ENCODE data around the gene ARHGAP1.

DNA sequence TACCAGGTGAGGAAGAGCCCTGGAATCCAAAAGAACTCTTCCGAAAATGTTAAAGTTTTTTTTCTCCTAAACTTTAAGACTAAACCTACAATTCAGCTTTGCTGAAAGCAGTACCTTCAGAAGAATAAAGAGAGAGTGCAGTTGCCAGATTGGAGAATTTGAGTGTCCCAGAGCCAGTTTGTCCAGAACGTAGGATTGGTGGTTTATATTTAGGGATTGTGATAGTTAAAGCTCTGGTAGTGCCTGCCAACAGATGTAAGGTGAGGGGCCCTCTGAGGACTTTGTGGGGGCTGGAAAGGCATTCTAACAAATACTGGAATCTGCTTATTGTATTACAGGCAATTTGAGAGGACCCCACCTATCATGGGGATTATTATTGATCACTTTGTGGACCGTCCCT is 43.2 kb downstream of the ARHGAP1 start:
- TF ChIP-seq, protein P1, sequence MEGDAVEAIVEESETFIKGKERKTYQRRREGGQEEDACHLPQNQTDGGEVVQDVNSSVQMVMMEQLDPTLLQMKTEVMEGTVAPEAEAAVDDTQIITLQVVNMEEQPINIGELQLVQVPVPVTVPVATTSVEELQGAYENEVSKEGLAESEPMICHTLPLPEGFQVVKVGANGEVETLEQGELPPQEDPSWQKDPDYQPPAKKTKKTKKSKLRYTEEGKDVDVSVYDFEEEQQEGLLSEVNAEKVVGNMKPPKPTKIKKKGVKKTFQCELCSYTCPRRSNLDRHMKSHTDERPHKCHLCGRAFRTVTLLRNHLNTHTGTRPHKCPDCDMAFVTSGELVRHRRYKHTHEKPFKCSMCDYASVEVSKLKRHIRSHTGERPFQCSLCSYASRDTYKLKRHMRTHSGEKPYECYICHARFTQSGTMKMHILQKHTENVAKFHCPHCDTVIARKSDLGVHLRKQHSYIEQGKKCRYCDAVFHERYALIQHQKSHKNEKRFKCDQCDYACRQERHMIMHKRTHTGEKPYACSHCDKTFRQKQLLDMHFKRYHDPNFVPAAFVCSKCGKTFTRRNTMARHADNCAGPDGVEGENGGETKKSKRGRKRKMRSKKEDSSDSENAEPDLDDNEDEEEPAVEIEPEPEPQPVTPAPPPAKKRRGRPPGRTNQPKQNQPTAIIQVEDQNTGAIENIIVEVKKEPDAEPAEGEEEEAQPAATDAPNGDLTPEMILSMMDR (IDR thresholded peaks at IDR 0.05): no peak
- TF ChIP-seq ZFX (IDR thresholded peaks at IDR 0.05; ENCODE audit: borderline replicate concordance): no peak
